ENCODE data around the gene TLX2.
A peak's percentile ranks its signal among the peaks of the same experiment; 100 is the strongest.

TLX2 gene

DNA sequence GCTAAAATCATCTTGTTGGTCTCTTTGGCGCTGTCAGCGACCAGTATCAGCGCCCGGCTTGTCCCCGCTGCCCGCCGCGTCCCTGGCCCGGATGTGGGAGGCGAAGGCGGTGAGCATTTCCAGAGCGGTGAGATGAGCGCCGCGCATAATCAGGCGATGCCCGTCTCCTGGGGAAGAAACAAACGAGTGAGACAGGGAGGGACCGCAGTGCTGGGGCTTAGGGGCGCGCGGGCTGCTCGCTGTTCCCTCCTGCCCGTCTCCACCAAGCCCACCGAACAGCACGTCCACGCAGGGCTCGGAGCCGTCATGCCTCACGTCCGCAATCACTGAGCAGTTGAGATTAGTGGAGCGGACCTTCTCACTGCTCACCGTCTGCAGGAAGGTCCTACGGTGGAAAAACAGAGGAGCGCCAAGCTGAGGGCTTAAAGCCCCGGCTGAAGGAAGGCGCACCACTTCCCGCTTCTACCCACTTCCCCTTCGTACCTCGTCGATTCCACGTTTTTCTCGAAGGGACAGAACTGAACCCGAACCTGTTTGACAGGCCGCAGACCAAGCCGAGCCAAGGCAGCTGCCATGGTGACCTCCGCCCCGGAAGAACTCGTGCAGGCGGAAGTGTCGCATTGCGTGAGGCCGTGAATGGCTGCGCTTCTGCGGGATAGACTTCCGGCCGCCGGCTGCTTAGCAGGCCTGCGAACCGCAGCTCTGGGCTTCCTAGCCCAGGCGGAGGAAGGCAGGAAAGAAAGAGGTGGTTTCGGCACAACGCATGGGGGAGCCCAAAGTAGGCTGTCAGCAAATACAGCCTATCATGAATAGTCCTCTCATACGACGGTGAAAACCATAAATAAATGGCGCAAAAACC is 41.9 kb upstream of the TLX2 start, which contains the start of gene MRPL53 (continued):
- TF ChIP-seq, protein P1, sequence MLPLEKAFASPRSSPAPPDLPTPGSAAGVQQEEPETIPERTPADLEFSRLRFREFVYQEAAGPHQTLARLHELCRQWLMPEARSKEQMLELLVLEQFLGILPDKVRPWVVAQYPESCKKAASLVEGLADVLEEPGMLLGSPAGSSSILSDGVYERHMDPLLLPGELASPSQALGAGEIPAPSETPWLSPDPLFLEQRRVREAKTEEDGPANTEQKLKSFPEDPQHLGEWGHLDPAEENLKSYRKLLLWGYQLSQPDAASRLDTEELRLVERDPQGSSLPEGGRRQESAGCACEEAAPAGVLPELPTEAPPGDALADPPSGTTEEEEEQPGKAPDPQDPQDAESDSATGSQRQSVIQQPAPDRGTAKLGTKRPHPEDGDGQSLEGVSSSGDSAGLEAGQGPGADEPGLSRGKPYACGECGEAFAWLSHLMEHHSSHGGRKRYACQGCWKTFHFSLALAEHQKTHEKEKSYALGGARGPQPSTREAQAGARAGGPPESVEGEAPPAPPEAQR (tag by site-specific recombination; IDR thresholded peaks at IDR 0.05), result no peak
- no peak for TF ChIP-seq ZNF747 (tag by site-specific recombination; IDR thresholded peaks at IDR 0.05)
- TF ChIP-seq, protein P2, sequence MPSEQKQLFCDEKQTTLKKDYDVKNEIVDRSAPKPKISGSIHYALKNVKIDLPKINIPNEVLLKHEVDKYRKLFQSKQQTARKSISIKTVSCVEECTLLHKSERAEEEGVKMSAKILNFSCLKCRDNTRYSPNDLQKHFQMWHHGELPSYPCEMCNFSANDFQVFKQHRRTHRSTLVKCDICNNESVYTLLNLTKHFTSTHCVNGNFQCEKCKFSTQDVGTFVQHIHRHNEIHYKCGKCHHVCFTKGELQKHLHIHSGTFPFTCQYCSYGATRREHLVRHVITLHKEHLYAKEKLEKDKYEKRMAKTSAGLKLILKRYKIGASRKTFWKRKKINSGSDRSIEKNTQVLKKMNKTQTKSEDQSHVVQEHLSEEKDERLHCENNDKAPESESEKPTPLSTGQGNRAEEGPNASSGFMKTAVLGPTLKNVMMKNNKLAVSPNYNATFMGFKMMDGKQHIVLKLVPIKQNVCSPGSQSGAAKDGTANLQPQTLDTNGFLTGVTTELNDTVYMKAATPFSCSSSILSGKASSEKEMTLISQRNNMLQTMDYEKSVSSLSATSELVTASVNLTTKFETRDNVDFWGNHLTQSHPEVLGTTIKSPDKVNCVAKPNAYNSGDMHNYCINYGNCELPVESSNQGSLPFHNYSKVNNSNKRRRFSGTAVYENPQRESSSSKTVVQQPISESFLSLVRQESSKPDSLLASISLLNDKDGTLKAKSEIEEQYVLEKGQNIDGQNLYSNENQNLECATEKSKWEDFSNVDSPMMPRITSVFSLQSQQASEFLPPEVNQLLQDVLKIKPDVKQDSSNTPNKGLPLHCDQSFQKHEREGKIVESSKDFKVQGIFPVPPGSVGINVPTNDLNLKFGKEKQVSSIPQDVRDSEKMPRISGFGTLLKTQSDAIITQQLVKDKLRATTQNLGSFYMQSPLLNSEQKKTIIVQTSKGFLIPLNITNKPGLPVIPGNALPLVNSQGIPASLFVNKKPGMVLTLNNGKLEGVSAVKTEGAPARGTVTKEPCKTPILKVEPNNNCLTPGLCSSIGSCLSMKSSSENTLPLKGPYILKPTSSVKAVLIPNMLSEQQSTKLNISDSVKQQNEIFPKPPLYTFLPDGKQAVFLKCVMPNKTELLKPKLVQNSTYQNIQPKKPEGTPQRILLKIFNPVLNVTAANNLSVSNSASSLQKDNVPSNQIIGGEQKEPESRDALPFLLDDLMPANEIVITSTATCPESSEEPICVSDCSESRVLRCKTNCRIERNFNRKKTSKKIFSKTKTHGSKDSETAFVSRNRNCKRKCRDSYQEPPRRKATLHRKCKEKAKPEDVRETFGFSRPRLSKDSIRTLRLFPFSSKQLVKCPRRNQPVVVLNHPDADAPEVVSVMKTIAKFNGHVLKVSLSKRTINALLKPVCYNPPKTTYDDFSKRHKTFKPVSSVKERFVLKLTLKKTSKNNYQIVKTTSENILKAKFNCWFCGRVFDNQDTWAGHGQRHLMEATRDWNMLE (tag by site-specific recombination; conservative IDR thresholded peaks at IDR 0.05; ENCODE audit: low read depth), result peak; percentile 99
- peak; percentile 38; the same call in 1 of the 2 replicates for TF ChIP-seq ZNF610 (tag by site-specific recombination; IDR thresholded peaks at IDR 0.05; ENCODE audit: borderline replicate concordance)
- TF ChIP-seq, protein P3, sequence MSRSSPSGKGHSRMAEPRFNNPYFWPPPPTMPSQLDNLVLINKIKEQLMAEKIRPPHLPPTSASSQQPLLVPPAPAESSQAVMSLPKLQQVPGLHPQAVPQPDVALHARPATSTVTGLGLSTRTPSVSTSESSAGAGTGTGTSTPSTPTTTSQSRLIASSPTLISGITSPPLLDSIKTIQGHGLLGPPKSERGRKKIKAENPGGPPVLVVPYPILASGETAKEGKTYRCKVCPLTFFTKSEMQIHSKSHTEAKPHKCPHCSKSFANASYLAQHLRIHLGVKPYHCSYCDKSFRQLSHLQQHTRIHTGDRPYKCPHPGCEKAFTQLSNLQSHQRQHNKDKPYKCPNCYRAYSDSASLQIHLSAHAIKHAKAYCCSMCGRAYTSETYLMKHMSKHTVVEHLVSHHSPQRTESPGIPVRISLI (tag by site-specific recombination; IDR thresholded peaks at IDR 0.05), result no peak
- TF ChIP-seq HOXD13 (CRISPR knock-in tag; IDR thresholded peaks at IDR 0.05; ENCODE audit: borderline replicate concordance), result peak; percentile 83
- TF ChIP-seq ZNF561 (tag by site-specific recombination; IDR thresholded peaks at IDR 0.05; ENCODE audit: borderline replicate concordance), result peak; percentile 21; the same call in 1 of the 2 replicates
- TF ChIP-seq ZNF549 (tag by site-specific recombination; IDR thresholded peaks at IDR 0.05), result no peak
- TF ChIP-seq TRIM28 (IDR thresholded peaks at IDR 0.05; ENCODE audit: borderline replicate concordance, low read length), result peak; percentile 82; the same call in 1 of the 2 replicates
- TF ChIP-seq SP2 (tag by site-specific recombination; IDR thresholded peaks at IDR 0.05), result peak; percentile 90
- TF ChIP-seq ZFP37 (tag by site-specific recombination; IDR thresholded peaks at IDR 0.05), result peak; percentile 88
- TF ChIP-seq ZNF426 (tag by site-specific recombination; IDR thresholded peaks at IDR 0.05), result no peak
- TF ChIP-seq, protein P4, sequence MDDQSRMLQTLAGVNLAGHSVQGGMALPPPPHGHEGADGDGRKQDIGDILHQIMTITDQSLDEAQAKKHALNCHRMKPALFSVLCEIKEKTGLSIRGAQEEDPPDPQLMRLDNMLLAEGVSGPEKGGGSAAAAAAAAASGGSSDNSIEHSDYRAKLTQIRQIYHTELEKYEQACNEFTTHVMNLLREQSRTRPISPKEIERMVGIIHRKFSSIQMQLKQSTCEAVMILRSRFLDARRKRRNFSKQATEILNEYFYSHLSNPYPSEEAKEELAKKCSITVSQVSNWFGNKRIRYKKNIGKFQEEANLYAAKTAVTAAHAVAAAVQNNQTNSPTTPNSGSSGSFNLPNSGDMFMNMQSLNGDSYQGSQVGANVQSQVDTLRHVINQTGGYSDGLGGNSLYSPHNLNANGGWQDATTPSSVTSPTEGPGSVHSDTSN (CRISPR knock-in tag; IDR thresholded peaks at IDR 0.05), result peak; percentile 96
- 0 out of 2 replicates have a peak, but pooled peaks have one; percentile 6 for TF ChIP-seq ZNF146 (tag by site-specific recombination; IDR thresholded peaks at IDR 0.05)
- TF ChIP-seq ZNF112 (tag by site-specific recombination; IDR thresholded peaks at IDR 0.05), result no peak
- no peak for TF ChIP-seq ZNF140 (tag by site-specific recombination; IDR thresholded peaks at IDR 0.05)
- no peak for TF ChIP-seq ZNF624 (tag by site-specific recombination; IDR thresholded peaks at IDR 0.05)
- peak; percentile 89 for TF ChIP-seq ZNF335 (tag by site-specific recombination; conservative IDR thresholded peaks at IDR 0.05)
- TF ChIP-seq ZBTB20 (tag by site-specific recombination; IDR thresholded peaks at IDR 0.05), result peak; percentile 40
- TF ChIP-seq ZNF626 (tag by site-specific recombination; IDR thresholded peaks at IDR 0.05), result no peak
- TF ChIP-seq ZNF76 (tag by site-specific recombination; IDR thresholded peaks at IDR 0.05; ENCODE audit: borderline replicate concordance, low read depth), result peak; percentile 78
- TF ChIP-seq SP7 (tag by site-specific recombination; IDR thresholded peaks at IDR 0.05), result peak; percentile 45; the same call in 1 of the 2 replicates
- no peak for TF ChIP-seq FEZF1 (tag by site-specific recombination; IDR thresholded peaks at IDR 0.05)
- TF ChIP-seq, protein P5, sequence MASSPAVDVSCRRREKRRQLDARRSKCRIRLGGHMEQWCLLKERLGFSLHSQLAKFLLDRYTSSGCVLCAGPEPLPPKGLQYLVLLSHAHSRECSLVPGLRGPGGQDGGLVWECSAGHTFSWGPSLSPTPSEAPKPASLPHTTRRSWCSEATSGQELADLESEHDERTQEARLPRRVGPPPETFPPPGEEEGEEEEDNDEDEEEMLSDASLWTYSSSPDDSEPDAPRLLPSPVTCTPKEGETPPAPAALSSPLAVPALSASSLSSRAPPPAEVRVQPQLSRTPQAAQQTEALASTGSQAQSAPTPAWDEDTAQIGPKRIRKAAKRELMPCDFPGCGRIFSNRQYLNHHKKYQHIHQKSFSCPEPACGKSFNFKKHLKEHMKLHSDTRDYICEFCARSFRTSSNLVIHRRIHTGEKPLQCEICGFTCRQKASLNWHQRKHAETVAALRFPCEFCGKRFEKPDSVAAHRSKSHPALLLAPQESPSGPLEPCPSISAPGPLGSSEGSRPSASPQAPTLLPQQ (tag by site-specific recombination; IDR thresholded peaks at IDR 0.05), result peak; percentile 66; the same call in 1 of the 2 replicates
- TF ChIP-seq ZBTB17 (tag by site-specific recombination; IDR thresholded peaks at IDR 0.05), result peak; percentile 97
- TF ChIP-seq ZXDB (tag by site-specific recombination; IDR thresholded peaks at IDR 0.05), result peak; percentile 74

Measured in HEK293 (cell line).